ENCODE results near the gene B3GNT7.

- TF ChIP-seq, protein P1, sequence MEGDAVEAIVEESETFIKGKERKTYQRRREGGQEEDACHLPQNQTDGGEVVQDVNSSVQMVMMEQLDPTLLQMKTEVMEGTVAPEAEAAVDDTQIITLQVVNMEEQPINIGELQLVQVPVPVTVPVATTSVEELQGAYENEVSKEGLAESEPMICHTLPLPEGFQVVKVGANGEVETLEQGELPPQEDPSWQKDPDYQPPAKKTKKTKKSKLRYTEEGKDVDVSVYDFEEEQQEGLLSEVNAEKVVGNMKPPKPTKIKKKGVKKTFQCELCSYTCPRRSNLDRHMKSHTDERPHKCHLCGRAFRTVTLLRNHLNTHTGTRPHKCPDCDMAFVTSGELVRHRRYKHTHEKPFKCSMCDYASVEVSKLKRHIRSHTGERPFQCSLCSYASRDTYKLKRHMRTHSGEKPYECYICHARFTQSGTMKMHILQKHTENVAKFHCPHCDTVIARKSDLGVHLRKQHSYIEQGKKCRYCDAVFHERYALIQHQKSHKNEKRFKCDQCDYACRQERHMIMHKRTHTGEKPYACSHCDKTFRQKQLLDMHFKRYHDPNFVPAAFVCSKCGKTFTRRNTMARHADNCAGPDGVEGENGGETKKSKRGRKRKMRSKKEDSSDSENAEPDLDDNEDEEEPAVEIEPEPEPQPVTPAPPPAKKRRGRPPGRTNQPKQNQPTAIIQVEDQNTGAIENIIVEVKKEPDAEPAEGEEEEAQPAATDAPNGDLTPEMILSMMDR (IDR thresholded peaks at IDR 0.05; ENCODE audit: insufficient read depth, low read length) = no peak
- TF ChIP-seq POLR2AphosphoS5 (IDR thresholded peaks at IDR 0.05; ENCODE audit: low read depth) = no peak
- TF ChIP-seq REST (IDR thresholded peaks at IDR 0.05; ENCODE audit: insufficient replicate concordance, low read depth) = no peak
- TF ChIP-seq GABPA (IDR thresholded peaks at IDR 0.05; ENCODE audit: low read depth) = no peak
Measured at GRCh38 chr2:231425291-231425810, 29.8 kb downstream of the B3GNT7 start.
